ENCODE measurements around the gene TUBA1B. TPM values are rescaled to one million over a fixed set of nuclear protein-coding genes. Genes with fewer than 3 reads are reported as not detected.

Gene TUBA1B
- polyA plus RNA-seq, 1 experiment = 3,601 TPM

- TF ChIP-seq CTCF (IDR thresholded peaks at IDR 0.05; ENCODE audit: insufficient read depth, low read depth, low read length) = no peak
- H3K36me3 ChIP-seq (ENCODE audit: control insufficient read depth, insufficient read depth, low read length) = peaks cover 13% of the 10 kb centered on the region
- ChIA-PET POLR2A (interaction anchor here (1.0 to 1.9 kb wide), 2 partner anchors 21 to 92 kb away, joined by 3 to 13 read pairs; partner anchors contain the start of gene TUBA1B), CTCF (interaction anchor here (1.1 to 6.7 kb wide), 11 partner anchors 9 to 257 kb away, joined by 4 to 62 read pairs (median 13); partner anchors contain the start of genes DHH and TUBA1B)
- H3K4me3 ChIP-seq (ENCODE audit: low read depth, low read length) = peak overlapping the region; percentile 79
- no peaks in the 10 kb centered on the region for H3K27me3 ChIP-seq (ENCODE audit: control insufficient read depth, insufficient read depth, low read length)
- no peak for DNase-seq (ENCODE audit: low read depth)
These were observed 21.3 kb downstream of the TUBA1B start for GRCh38 chr12:49109641-49110463.

- H3K27me3 ChIP-seq (ENCODE audit: control insufficient read depth, insufficient read depth, low read length) = no peaks in the 10 kb centered on the region
- TF ChIP-seq CTCF (IDR thresholded peaks at IDR 0.05; ENCODE audit: insufficient read depth, low read depth, low read length) = no peak
- POLR2A ChIA-PET = no interaction called here
- peak overlapping the region; percentile 79 for H3K4me3 ChIP-seq (ENCODE audit: low read depth, low read length)
- peaks cover 18% of the 10 kb centered on the region for H3K36me3 ChIP-seq (ENCODE audit: control insufficient read depth, insufficient read depth, low read length)
- DNase-seq (ENCODE audit: low read depth) = no peak
- CTCF ChIA-PET = interaction anchor here (1.1 to 6.7 kb wide), 10 partner anchors 8 to 256 kb away, joined by 3 to 62 read pairs (median 16); partner anchors contain the start of genes DHH and TUBA1B
These were observed 22.2 kb downstream of the TUBA1B start for GRCh38 chr12:49108958-49109404.

GRCh38 chr12:49105504-49106084, 25.6 kb downstream of the TUBA1B start:
- no peak for TF ChIP-seq CTCF (IDR thresholded peaks at IDR 0.05; ENCODE audit: insufficient read depth, low read depth, low read length)
- ChIA-PET CTCF (interaction anchor here (0.9 to 9.8 kb wide), 8 partner anchors 8 to 41 kb away, joined by 3 to 145 read pairs (median 7); partner anchors contain the start of genes DHH and RHEBL1), POLR2A (no interaction called here)
- no peak for DNase-seq (ENCODE audit: low read depth)
- H3K36me3 ChIP-seq (ENCODE audit: control insufficient read depth, insufficient read depth, low read length) = peaks cover 41% of the 10 kb centered on the region
- H3K4me3 ChIP-seq (ENCODE audit: low read depth, low read length) = no peak overlapping the region
- H3K27me3 ChIP-seq (ENCODE audit: control insufficient read depth, insufficient read depth, low read length) = no peaks in the 10 kb centered on the region

GRCh38 chr12:49104822-49105221, 26.4 kb downstream of the TUBA1B start:
- H3K27me3 ChIP-seq (ENCODE audit: control insufficient read depth, insufficient read depth, low read length) = no peaks in the 10 kb centered on the region

More at GRCh38 chr12:49104822-49105221, 26.4 kb downstream of the TUBA1B start:
- no peak for DNase-seq (ENCODE audit: low read depth)
- TF ChIP-seq CTCF (IDR thresholded peaks at IDR 0.05; ENCODE audit: insufficient read depth, low read depth, low read length) = no peak
- CTCF ChIA-PET = interaction anchor here (1.2 to 9.8 kb wide), 8 partner anchors 8 to 41 kb away, joined by 3 to 145 read pairs (median 7); partner anchors contain the start of genes DHH and RHEBL1
- POLR2A ChIA-PET = no interaction called here
- H3K36me3 ChIP-seq (ENCODE audit: control insufficient read depth, insufficient read depth, low read length) = peaks cover 46% of the 10 kb centered on the region
- H3K4me3 ChIP-seq (ENCODE audit: low read depth, low read length) = no peak overlapping the region

Data from BJ (cell line).